GM23338 (cell line): Measurements from ENCODE around the gene MSL1. TPM values are rescaled to one million over a fixed set of nuclear protein-coding genes. Genes with fewer than 3 reads are reported as not detected.

Source experiments
- ATAC-seq: fragments of 200-7000 bp; cut with Tn5 transposase; 3 replicates; pipeline ENCODE4 v1.9.1; 2020
- DNase-seq: peaks from one replicate; pipeline ENCODE4 v3.0.0-alpha.2; 2015; ENCODE audit warnings: low spot score
- H2AFZ ChIP-seq: fragments of 200-600 bp; sonication (generic); 2 replicates; pipeline ENCODE4 v1.8.0; 2016; ENCODE audit warnings: antibody characterized with exemption, mild to moderate bottlenecking, moderate library complexity
- H3F3A ChIP-seq: fragments of 200-600 bp; sonication (generic); replicated peaks from 2 replicates; pipeline ENCODE4 v1.8.0; 2017; ENCODE audit warnings: antibody characterized with exemption, mixed run types, low read depth
- H3K27ac ChIP-seq: fragments of 200-600 bp; sonication (generic); 2 replicates; pipeline ENCODE4 v1.6.1; 2016; ENCODE audit warnings: low read depth
- H3K27me3 ChIP-seq: fragments of 200-600 bp; sonication (generic); 2 replicates; pipeline ENCODE4 v1.8.0; 2016; ENCODE audit warnings: mild to moderate bottlenecking, mixed run types, moderate library complexity; ENCODE audit not compliant: insufficient read depth
- H3K36me3 ChIP-seq: fragments of 200-600 bp; sonication (generic); 2 replicates; pipeline ENCODE4 v1.8.0; 2016; ENCODE audit warnings: mild to moderate bottlenecking; ENCODE audit not compliant: insufficient read depth
- H3K4me1 ChIP-seq: fragments of 200-600 bp; sonication (generic); 2 replicates; pipeline ENCODE4 v1.8.0; 2016; ENCODE audit warnings: mild to moderate bottlenecking, moderate library complexity; ENCODE audit not compliant: insufficient read depth
- H3K4me2 ChIP-seq: fragments of 200-600 bp; sonication (generic); 2 replicates; pipeline ENCODE4 v1.7.1; 2017; ENCODE audit warnings: mixed run types
- H3K4me3 ChIP-seq: fragments of 200-600 bp; sonication (generic); 2 replicates; pipeline ENCODE4 v1.6.1; 2016; ENCODE audit warnings: mixed run types
- H3K79me2 ChIP-seq: fragments of 200-600 bp; sonication (generic); replicated peaks from 2 replicates; pipeline ENCODE4 v1.8.0; 2017; ENCODE audit warnings: mild to moderate bottlenecking; ENCODE audit not compliant: insufficient read depth
- H3K9me2 ChIP-seq: fragments of 200-600 bp; sonication (generic); 2 replicates; pipeline ENCODE4 v1.8.0; 2017; ENCODE audit not compliant: insufficient read depth
- H4K20me1 ChIP-seq: fragments of 200-600 bp; sonication (generic); replicated peaks from 2 replicates; pipeline ENCODE4 v1.8.0; 2017; ENCODE audit warnings: mild to moderate bottlenecking; ENCODE audit not compliant: insufficient read depth
- H3K27ac Mint-ChIP-seq: 2 replicates; pipeline ENCODE4 v1.8.0; 2020; ENCODE audit warnings: inconsistent platforms, mild to moderate bottlenecking, moderate library complexity, mixed read lengths
- H3K27me3 Mint-ChIP-seq: 3 replicates; pipeline ENCODE4 v1.8.0; 2022; ENCODE audit warnings: low read depth, mild to moderate bottlenecking, moderate library complexity, mixed read lengths, inconsistent platforms; ENCODE audit not compliant: insufficient read depth, poor library complexity
- H3K36me3 Mint-ChIP-seq: 3 replicates; pipeline ENCODE4 v1.8.0; 2021; ENCODE audit warnings: low read depth, mild to moderate bottlenecking, inconsistent platforms, moderate library complexity, mixed read lengths
- H3K4me1 Mint-ChIP-seq: 3 replicates; pipeline ENCODE4 v1.8.0; 2020; ENCODE audit warnings: mild to moderate bottlenecking, inconsistent platforms, mixed read lengths
- H3K4me3 Mint-ChIP-seq: 3 replicates; pipeline ENCODE4 v1.8.0; 2021; ENCODE audit warnings: moderate library complexity, mild to moderate bottlenecking, inconsistent platforms, mixed read lengths
- H3K9me3 Mint-ChIP-seq: 3 replicates; pipeline ENCODE4 v1.8.0; 2020; ENCODE audit warnings: moderate library complexity, mild to moderate bottlenecking, inconsistent platforms, mixed read lengths
- CTCF ChIP-seq, 2 experiments: fragments of 200-600 bp in 1 of 2; sonication (generic) in 1 of 2; conservative IDR thresholded peaks; 2 replicates each; pipeline versions ENCODE4 v1.5.1 to v1.6.1; 2016 to 2017; ENCODE audit warnings: antibody characterized with exemption in 2 of 2, low read depth in 2 of 2, mild to moderate bottlenecking in 2 of 2, moderate library complexity in 1 of 2
- EZH2phosphoT487 ChIP-seq: fragments of 200-600 bp; sonication (generic); IDR thresholded peaks from one replicate; pipeline ENCODE4 v1.8.1; 2018; ENCODE audit warnings: antibody characterized with exemption; ENCODE audit not compliant: unreplicated experiment
- POLR2AphosphoS5 ChIP-seq: IDR thresholded peaks from 2 replicates; pipeline ENCODE4 v1.6.1; 2016; ENCODE audit warnings: antibody characterized with exemption, low read depth
- REST ChIP-seq: IDR thresholded peaks from one replicate; pipeline ENCODE4 v1.6.1; 2018; ENCODE audit warnings: antibody characterized with exemption; ENCODE audit not compliant: unreplicated experiment
- ZNF114 ChIP-seq: fragments of 250-450 bp; sonication (Bioruptor Pico); IDR thresholded peaks from 2 replicates; pipeline ENCODE4 v1.5.0; 2020; ENCODE audit warnings: mild to moderate bottlenecking, moderate library complexity
- polyA plus RNA-seq: library from polyadenylated mRNA; unstranded; fragments of >200 nt; fragmentation: Nextera tagmentation; extraction: Ambion mirVana; gene quantifications from 2 replicates; pipeline ENCODE4 v1.2.1, GENCODE V29; 2016
- total RNA-seq: library from RNA; depleted of rRNA; stranded (reverse); fragments of >200 nt; shearing (Covaris generic); gene quantifications from 2 replicates; pipeline ENCODE4 v1.2.3, GENCODE V29; 2014

MSL1 gene
- total and polyA plus RNA-seq, 2 experiments from 2014 or later: 16.2 to 56.5 TPM

GRCh38 chr17:40176754-40177110 lies 55.0 kb downstream of the MSL1 start (continued):
- TF ChIP-seq REST (no peak), ZNF114 (CRISPR knock-in tag) (no peak)

GRCh38 chr17:40177275-40177874 lies 55.6 kb downstream of the MSL1 start, which contains the start of gene RAPGEFL1:
TSS of gene RAPGEFL1 (plus strand) at chr17:40177470. CDS start at chr17:40177862, 392 bp downstream.
- 0 out of 2 replicates have a peak within 1 kb of the TSS, but pooled peaks have one; percentile 45 for H3K27ac ChIP-seq
- peaks cover 11% of the 10 kb centered on the region; the same call in 1 of the 2 replicates for H3F3A ChIP-seq
- Mint-ChIP-seq H3K27me3 (peaks cover 15% of the 10 kb centered on the region), H3K27ac (no peak within 1 kb of the TSS), H3K9me3 (no peaks in the 10 kb centered on the region; the same call in 2 of the 3 replicates), H3K36me3 (peaks cover 28% of the 10 kb centered on the region), H3K4me1 (peaks cover 32% of the 10 kb centered on the region), H3K4me3 (peak within 1 kb of the TSS; percentile 67)
- no peaks in the 10 kb centered on the region for H3K36me3 ChIP-seq
- H3K79me2 ChIP-seq: no peaks in the 10 kb centered on the region
- no peaks in the 10 kb centered on the region for H3K9me2 ChIP-seq
- peak within 1 kb of the TSS; percentile 56; the same call in 1 of the 2 replicates for H2AFZ ChIP-seq
- no peaks in the 10 kb centered on the region for H3K27me3 ChIP-seq
- ATAC-seq (peak; percentile 81), DNase-seq (peak; percentile 87)
- H3K4me3 ChIP-seq: peak within 1 kb of the TSS; percentile 90
- peak; percentile 68 for TF ChIP-seq POLR2AphosphoS5
- TF ChIP-seq CTCF (conservative IDR thresholded peaks at IDR 0.05; ENCODE audit: low read depth in 2 of 2): no peak
- H3K4me1 ChIP-seq: no peaks in the 10 kb centered on the region; the same call in 1 of the 2 replicates
- peak within 1 kb of the TSS; percentile 99 for H3K4me2 ChIP-seq
- peaks cover 8% of the 10 kb centered on the region; the same call in 1 of the 2 replicates for H4K20me1 ChIP-seq

GRCh38 chr17:40178021-40178601 lies 56.3 kb downstream of the MSL1 start:
- peak overlapping the region; percentile 67 for H3K4me3 Mint-ChIP-seq
- peaks cover 32% of the 10 kb centered on the region for H3K4me1 Mint-ChIP-seq
- DNase-seq: peak; percentile 78

More at GRCh38 chr17:40178021-40178601, 56.3 kb downstream of the MSL1 start:
- Histone ChIP-seq H3K4me1 (no peaks in the 10 kb centered on the region; the same call in 1 of the 2 replicates), H3K27me3 (no peaks in the 10 kb centered on the region), H3F3A (peaks cover 11% of the 10 kb centered on the region; the same call in 1 of the 2 replicates), H2AFZ (no peak overlapping the region), H3K4me3 (peak overlapping the region; percentile 90), H3K27ac (no peak overlapping the region), H3K36me3 (no peaks in the 10 kb centered on the region), H3K4me2 (peak overlapping the region; percentile 99), H3K9me2 (no peaks in the 10 kb centered on the region), H4K20me1 (peaks cover 8% of the 10 kb centered on the region; the same call in 1 of the 2 replicates), H3K79me2 (no peaks in the 10 kb centered on the region)
- peak; percentile 69 for ATAC-seq
- Mint-ChIP-seq H3K36me3 (peaks cover 21% of the 10 kb centered on the region), H3K9me3 (no peaks in the 10 kb centered on the region; the same call in 2 of the 3 replicates), H3K27ac (no peak overlapping the region), H3K27me3 (peaks cover 15% of the 10 kb centered on the region)
- TF ChIP-seq POLR2AphosphoS5 (no peak), REST (peak; percentile 68), ZNF114 (CRISPR knock-in tag) (no peak), CTCF (conservative IDR thresholded peaks at IDR 0.05; ENCODE audit: low read depth in 2 of 2) (peak; percentile 23 to 52; a peak in 3 of 4 replicates), EZH2phosphoT487 (no peak)
